K562 (cell line): ENCODE data around the gene AJM1. TPM values are rescaled to one million over a fixed set of nuclear protein-coding genes. Genes with fewer than 3 reads are reported as not detected.

ENCODE experiments used
- ATAC-seq: fragments of 200-7000 bp; cut with Tn5 transposase; 3 replicates; pipeline ENCODE4 v1.9.1; 2020; ENCODE audit warnings: moderate library complexity
- BruUV-seq: library from RNA; stranded (reverse); fragments of 400-500 nt; replicated peaks from 2 replicates; lab custom pipeline; 2021; lab: Mats Ljungman, UMichigan
- CTCF ChIA-PET: fragments of 300-600 bp; formaldehyde crosslinking; extraction: SDS; loops from one replicate; lab custom pipeline; 2021; ENCODE audit warnings: low intra/inter-chr PET ratio; lab: Yijun Ruan, JAX
- POLR2A ChIA-PET: fragments of 300-600, 350-650 bp; sonication (Branson Sonifier 250); formaldehyde crosslinking; extraction: SDS; loops from one replicate; lab custom pipeline; 2021; ENCODE audit warnings: antibody characterized with exemption, inconsistent platforms; lab: Yijun Ruan, JAX
- DNase-seq, 4 experiments: peaks; one replicate each; pipeline versions ENCODE4 v3.0.0 to v3.0.0-alpha.2; 2011 to 2018; ENCODE audit warnings: low spot score in 3 of 4, mixed read lengths in 3 of 4; ENCODE audit errors: extremely low read depth in 1 of 4
- FAIRE-seq: peaks from 2 replicates; lab custom pipeline; 2011; peaks lifted over from hg19 to GRCh38; lab: Jason Lieb, UNC
- H2AFZ ChIP-seq: 2 replicates; pipeline ENCODE4 v1.6.0; 2011; ENCODE audit warnings: low read depth, low read length, control low read depth, inconsistent platforms
- H3K27ac ChIP-seq: fragments of 200-600 bp; 3 replicates; pipeline ENCODE4 v1.8.0; 2011; ENCODE audit warnings: low read depth, mild to moderate bottlenecking, control low read depth, inconsistent platforms, low read length, moderate library complexity, mixed read lengths; ENCODE audit errors: extremely low read depth
- H3K27me3 ChIP-seq, 2 experiments: fragments of 300-600 bp in 1 of 2; 2 replicates in 1 of 2; 3 replicates in 1 of 2; pipeline versions ENCODE4 v1.6.0 to v1.8.0; 2011; ENCODE audit warnings: inconsistent platforms in 2 of 2, low read length in 2 of 2, mild to moderate bottlenecking in 1 of 2, mixed read lengths in 1 of 2, moderate library complexity in 1 of 2; ENCODE audit not compliant: control insufficient read depth in 2 of 2, insufficient read depth in 2 of 2
- H3K36me3 ChIP-seq: fragments of 300-600 bp; 3 replicates; pipeline ENCODE4 v1.8.0; 2011; ENCODE audit warnings: mild to moderate bottlenecking, low read length, inconsistent platforms; ENCODE audit not compliant: control insufficient read depth, insufficient read depth
- H3K4me1 ChIP-seq, 2 experiments: fragments of 200-600 bp in 1 of 2; replicated peaks in 1 of 2; 2 replicates in 1 of 2; 3 replicates in 1 of 2; pipeline versions ENCODE4 v1.5.1 to v1.8.0; 2011; ENCODE audit warnings: inconsistent platforms in 2 of 2, low read length in 2 of 2, mild to moderate bottlenecking in 1 of 2, mixed read lengths in 1 of 2, moderate library complexity in 1 of 2; ENCODE audit not compliant: control insufficient read depth in 2 of 2, insufficient read depth in 2 of 2
- H3K4me2 ChIP-seq: 2 replicates; pipeline ENCODE4 v1.6.1; 2011; ENCODE audit warnings: low read length, control low read depth, inconsistent platforms, mixed read lengths; ENCODE audit not compliant: insufficient read depth
- H3K4me3 ChIP-seq: fragments of 200-600 bp; sonication (generic), shearing (Covaris generic); 2 replicates; pipeline ENCODE4 v1.5.1; 2016; ENCODE audit warnings: control low read depth, inconsistent platforms
- H3K79me2 ChIP-seq: fragments of 200-600 bp; 3 replicates; pipeline ENCODE4 v1.8.0; 2011; ENCODE audit warnings: low read length, inconsistent platforms; ENCODE audit not compliant: control insufficient read depth, insufficient read depth
- H3K9ac ChIP-seq, 2 experiments: 2 replicates each; pipeline versions ENCODE4 v1.6.0 to v1.6.1; 2011; ENCODE audit warnings: low read depth in 2 of 2, low read length in 2 of 2, control low read depth in 1 of 2, inconsistent platforms in 1 of 2, mild to moderate bottlenecking in 1 of 2, mixed read lengths in 1 of 2; ENCODE audit not compliant: insufficient read depth in 1 of 2
- H3K9me1 ChIP-seq: one replicate; pipeline ENCODE4 v1.6.0; 2011; ENCODE audit warnings: inconsistent platforms, mild to moderate bottlenecking, low read length, moderate library complexity; ENCODE audit not compliant: control insufficient read depth, insufficient read depth
- H3K9me3 ChIP-seq: replicated peaks from 2 replicates; pipeline ENCODE4 v1.5.1; 2011; ENCODE audit warnings: low read depth, low read length, inconsistent platforms; ENCODE audit not compliant: control insufficient read depth, insufficient read depth
- H4K20me1 ChIP-seq: replicated peaks from 2 replicates; pipeline ENCODE4 v1.6.1; 2011; ENCODE audit warnings: low read length, inconsistent platforms, mixed read lengths; ENCODE audit not compliant: control insufficient read depth, insufficient read depth
- CGGBP1 ChIP-seq: fragments of 250-450 bp; sonication (Bioruptor Pico); IDR thresholded peaks from 2 replicates; pipeline ENCODE4 v1.9.0; 2021; ENCODE audit warnings: mild to moderate bottlenecking
- ETV6 ChIP-seq, 3 experiments: fragments of 150-350 bp in 1 of 3; sonication (generic) in 1 of 3; formaldehyde crosslinking in 1 of 3; IDR thresholded peaks; 2 replicates each; pipeline versions ENCODE4 v1.6.1 to v1.8.0; 2014 to 2022; ENCODE audit warnings: borderline replicate concordance in 2 of 3, low read depth in 2 of 3, antibody characterized with exemption in 1 of 3, low read length in 1 of 3, mild to moderate bottlenecking in 1 of 3, missing genetic modification reagents in 1 of 3
- MBD2 ChIP-seq: sonication (generic); IDR thresholded peaks from 2 replicates; pipeline ENCODE4 v1.6.1; 2016; ENCODE audit warnings: low read depth, borderline replicate concordance
- NELFE ChIP-seq: IDR thresholded peaks from 2 replicates; pipeline ENCODE4 v1.6.1; 2011; ENCODE audit warnings: mild to moderate bottlenecking; ENCODE audit not compliant: insufficient read depth, insufficient read length
- PHF8 ChIP-seq: fragments of 200-600 bp; sonication (generic); IDR thresholded peaks from 2 replicates; pipeline ENCODE4 v1.6.1; 2012; ENCODE audit warnings: mixed run types, mild to moderate bottlenecking, inconsistent platforms, low read length, moderate library complexity, borderline replicate concordance
- POLR2G ChIP-seq: fragments of 200-400 bp; formaldehyde crosslinking; IDR thresholded peaks from 2 replicates; pipeline ENCODE4 v1.6.1; 2017; ENCODE audit warnings: low read depth, mild to moderate bottlenecking, antibody characterized with exemption, low read length, moderate library complexity
- RBFOX2 ChIP-seq: fragments of 200-400 bp; formaldehyde crosslinking; IDR thresholded peaks from 2 replicates; pipeline ENCODE4 v1.6.1; 2017; ENCODE audit warnings: low read depth, mild to moderate bottlenecking, low read length, moderate library complexity
- RBM22 ChIP-seq: fragments of 200-400 bp; formaldehyde crosslinking; IDR thresholded peaks from 2 replicates; pipeline ENCODE4 v1.6.1; 2018; ENCODE audit warnings: low read length, low read depth; ENCODE audit not compliant: poor library complexity, severe bottlenecking
- SAFB ChIP-seq: fragments of 200-400 bp; formaldehyde crosslinking; IDR thresholded peaks from 2 replicates; pipeline ENCODE4 v1.6.1; 2017; ENCODE audit warnings: low read depth, low read length, borderline replicate concordance
- ZNF764 ChIP-seq: fragments of 250-450 bp; sonication (Bioruptor Pico); IDR thresholded peaks from 2 replicates; pipeline ENCODE4 v1.4.0; 2020; ENCODE audit warnings: low read depth, mild to moderate bottlenecking, moderate library complexity
- WGBS: fragments of 100-300 bp; shearing (Covaris generic); methylation state at CpG from one replicate; pipeline ENCODE4 v1.1.6; 2016; ENCODE audit warnings: low coverage, mixed read lengths; ENCODE audit not compliant: insufficient coverage; ENCODE audit errors: missing lambda C conversion rate; 5-methylcytosine and 5-hydroxymethylcytosine counted together
- in situ Hi-C: fragments of 300-500 bp; cut with MboI; formaldehyde crosslinking; loops from 4 replicates; pipeline ENCODE4 v1.15.0; 2018; ENCODE audit warnings: inconsistent platforms, mixed read lengths
- intact Hi-C: fragments of 100-400 bp; cut with micrococcal nuclease; formaldehyde crosslinking; loops from 2 replicates; pipeline ENCODE4 v1.14.2; 2022
- polyA plus RNA-seq, 8 experiments: library from polyadenylated mRNA; depleted of rRNA in 4 of 8; stranded (reverse) in 5 of 8; unstranded in 3 of 8; fragments of >200 nt; fragmentation: Nextera tagmentation in 2 of 8; fragmentation: Illumina TruSeq in 1 of 8; extraction: Ambion mirVana in 2 of 8; extraction: Trizol in 1 of 8; gene quantifications; 2 replicates each; pipeline versions ENCODE4 v1.2.1 to v1.2.3, GENCODE V29; 2011 to 2014; ENCODE audit warnings: inconsistent platforms in 1 of 8, missing spikeins in 1 of 8
- total RNA-seq, 7 experiments: library from RNA; depleted of rRNA in 6 of 7; stranded (reverse); fragments of >200 nt in 6 of 7; fragmentation: Illumina TruSeq in 2 of 7; extraction: Trizol in 2 of 7; gene quantifications; 2 replicates each; pipeline versions ENCODE4 v1.2.1 to v1.2.3, GENCODE V29; 2011 to 2021; ENCODE audit warnings: low replicate concordance in 1 of 7
- TF ChIP-seq, protein P1 (sequence below): sonication (generic); formaldehyde crosslinking; IDR thresholded peaks from 2 replicates; pipeline ENCODE4 v1.4.0; 2020; ENCODE audit warnings: mild to moderate bottlenecking, missing genetic modification reagents

AJM1 gene
- total and polyA plus RNA-seq, 9 of the 15 experiments (the other 6 are each of a cell fraction or from before 2014, with no cell fraction given) = 0.01 to 3.7 (median 0.65) TPM; not detected in 1

DNA sequence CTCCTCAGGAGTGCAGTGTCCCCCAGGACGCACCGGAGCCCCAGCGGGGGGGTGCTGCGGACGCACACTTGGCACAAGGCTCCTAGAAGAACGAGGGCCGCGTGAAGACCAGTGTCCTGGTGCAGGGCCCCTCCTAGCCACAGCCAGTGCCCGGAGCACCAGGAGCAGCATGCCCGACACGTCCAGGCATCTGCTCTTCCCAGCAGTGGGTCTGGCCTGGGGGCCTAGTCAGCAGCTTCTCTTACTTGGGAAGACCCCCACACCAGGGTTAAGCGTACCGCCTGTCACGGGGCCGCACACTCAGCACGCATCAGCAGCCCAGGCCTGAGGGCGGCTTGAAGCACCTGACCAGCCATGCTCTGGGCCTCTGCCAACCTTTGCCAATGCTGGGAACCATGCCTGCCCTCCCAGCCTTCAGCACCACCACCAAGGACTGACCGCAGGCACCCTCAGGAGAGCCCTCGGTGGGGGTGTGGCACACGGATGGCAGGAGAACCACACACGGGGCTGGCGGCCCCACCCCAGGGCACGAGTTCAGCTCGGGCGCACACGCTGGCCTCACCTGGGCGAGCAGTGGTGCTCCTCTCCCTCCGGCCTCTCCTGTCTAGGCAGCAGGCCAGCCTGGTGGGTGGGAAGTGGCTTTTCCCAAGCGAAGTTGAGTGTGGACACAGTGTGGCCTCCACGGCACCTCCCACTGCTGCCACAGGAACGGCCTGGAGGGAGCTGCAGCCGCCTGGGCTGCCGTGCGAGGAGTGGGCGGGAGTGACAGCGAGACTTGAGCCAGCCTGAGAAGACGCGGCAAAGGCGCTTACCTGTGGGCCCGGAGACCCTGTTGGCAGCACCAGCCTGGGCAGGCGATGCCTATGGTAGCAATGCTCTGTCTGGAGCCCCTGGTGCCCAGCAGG, 12.0 kb upstream of the AJM1 start:
- Histone ChIP-seq H3K27me3 (no peaks in the 10 kb centered on the region), H3K9me3 (no peaks in the 10 kb centered on the region), H3K4me2 (no peak overlapping the region), H3K9ac (no peak overlapping the region), H3K79me2 (no peaks in the 10 kb centered on the region), H3K4me3 (no peak overlapping the region), H3K27ac (no peak overlapping the region), H3K9me1 (peaks cover 3% of the 10 kb centered on the region), H3K36me3 (peaks cover 90% of the 10 kb centered on the region), H2AFZ (no peak overlapping the region), H4K20me1 (no peaks in the 10 kb centered on the region; the same call in 1 of the 2 replicates), H3K4me1 (peaks cover 0 to 49% of the 10 kb centered on the region in 2 experiments; a peak in 2 of 5 replicates)
- in situ Hi-C loops = no loop called here
- DNase-seq (no peak), FAIRE-seq (no peak), ATAC-seq (no peak)
- ChIA-PET POLR2A (interaction anchor here (0.8 kb wide), 1 partner anchor 10 kb away, joined by 3 read pairs; no protein-coding TSS in a partner anchor), CTCF (no interaction called here)
- intact Hi-C loops = no loop called here
- TF ChIP-seq MBD2 (no peak), ETV6 (IDR thresholded peaks at IDR 0.05; ENCODE audit: borderline replicate concordance in 1 of 2, low read depth in 2 of 2, low read length in 1 of 2) (no peak), ETV6 (CRISPR knock-in tag; IDR thresholded peaks at IDR 0.05; ENCODE audit: borderline replicate concordance) (no peak), POLR2G (peak; percentile 62; the same call in 1 of the 2 replicates), PHF8 (no peak), RBFOX2 (peak; percentile 15; the same call in 1 of the 2 replicates), ZNF764 (CRISPR knock-in tag) (no peak), RBM22 (peak; percentile 23), SAFB (no peak), CGGBP1 (CRISPR knock-in tag) (no peak), NELFE (no peak)
- TF ChIP-seq, protein P1, sequence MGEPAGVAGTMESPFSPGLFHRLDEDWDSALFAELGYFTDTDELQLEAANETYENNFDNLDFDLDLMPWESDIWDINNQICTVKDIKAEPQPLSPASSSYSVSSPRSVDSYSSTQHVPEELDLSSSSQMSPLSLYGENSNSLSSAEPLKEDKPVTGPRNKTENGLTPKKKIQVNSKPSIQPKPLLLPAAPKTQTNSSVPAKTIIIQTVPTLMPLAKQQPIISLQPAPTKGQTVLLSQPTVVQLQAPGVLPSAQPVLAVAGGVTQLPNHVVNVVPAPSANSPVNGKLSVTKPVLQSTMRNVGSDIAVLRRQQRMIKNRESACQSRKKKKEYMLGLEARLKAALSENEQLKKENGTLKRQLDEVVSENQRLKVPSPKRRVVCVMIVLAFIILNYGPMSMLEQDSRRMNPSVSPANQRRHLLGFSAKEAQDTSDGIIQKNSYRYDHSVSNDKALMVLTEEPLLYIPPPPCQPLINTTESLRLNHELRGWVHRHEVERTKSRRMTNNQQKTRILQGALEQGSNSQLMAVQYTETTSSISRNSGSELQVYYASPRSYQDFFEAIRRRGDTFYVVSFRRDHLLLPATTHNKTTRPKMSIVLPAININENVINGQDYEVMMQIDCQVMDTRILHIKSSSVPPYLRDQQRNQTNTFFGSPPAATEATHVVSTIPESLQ = no peak
- no TSS peak for BruUV-seq
- WGBS = 93% methylated on average over 31 of the region's 41 CpGs
